PC-3 (cell line): ENCODE measurements around the gene MRI1.

Experiments used
- CTCF ChIP-seq: fragments of 300-600 bp; sonication (generic); conservative IDR thresholded peaks from 2 replicates; pipeline ENCODE4 v1.5.1; 2017; ENCODE audit warnings: antibody characterized with exemption, low read depth, mild to moderate bottlenecking, low read length
- EZH2 ChIP-seq: fragments of 300-600 bp; sonication (generic); IDR thresholded peaks from one replicate; pipeline ENCODE4 v1.6.1; 2017; ENCODE audit warnings: antibody characterized with exemption, mild to moderate bottlenecking, low read length; ENCODE audit not compliant: unreplicated experiment
- EZH2phosphoT487 ChIP-seq: fragments of 300-600 bp; sonication (generic); IDR thresholded peaks from 2 replicates; pipeline ENCODE4 v1.6.1; 2018; ENCODE audit warnings: mild to moderate bottlenecking, antibody characterized with exemption, low read length, borderline replicate concordance

DNA sequence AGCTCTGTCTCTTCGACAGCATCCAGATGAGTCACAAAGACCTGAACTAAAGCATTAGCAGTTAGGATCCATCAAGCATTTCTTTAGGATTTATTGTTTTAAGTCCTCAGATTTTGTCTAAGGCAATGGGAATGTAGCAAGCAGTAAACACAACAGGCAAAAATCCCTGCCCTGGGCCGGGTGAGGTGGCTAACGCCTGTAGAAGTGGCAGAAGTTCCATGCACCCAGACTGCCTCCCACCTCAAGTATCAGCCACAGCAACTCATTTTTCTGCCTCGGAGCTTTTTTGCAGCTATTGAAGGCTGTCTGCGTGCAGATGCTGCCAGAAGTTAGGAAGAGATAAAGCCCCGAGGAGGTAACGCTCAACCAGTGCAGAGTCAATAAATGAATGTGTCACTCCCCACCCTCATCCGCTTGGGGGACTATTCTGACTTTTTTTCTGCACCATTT is 47.1 kb upstream of the MRI1 start:
- TF ChIP-seq CTCF (peak; percentile 39; the same call in 1 of the 2 replicates), EZH2 (no peak), EZH2phosphoT487 (no peak)
